GM19372 (cell line): ENCODE results near the gene SH3PXD2A.
"Not testable (repeated sequence)": the region's sequence is repeated elsewhere in the genome, so short reads cannot be mapped to it uniquely, and the experiment has no call there.

Experiments used
- ATAC-seq: cut with Tn5 transposase; IDR thresholded peaks from one replicate; pipeline ENCODE4 v1.9.1; 2021; ENCODE audit warnings: mild to moderate bottlenecking, low read depth, moderate library complexity; ENCODE audit not compliant: unreplicated experiment

The SH3PXD2A gene

DNA sequence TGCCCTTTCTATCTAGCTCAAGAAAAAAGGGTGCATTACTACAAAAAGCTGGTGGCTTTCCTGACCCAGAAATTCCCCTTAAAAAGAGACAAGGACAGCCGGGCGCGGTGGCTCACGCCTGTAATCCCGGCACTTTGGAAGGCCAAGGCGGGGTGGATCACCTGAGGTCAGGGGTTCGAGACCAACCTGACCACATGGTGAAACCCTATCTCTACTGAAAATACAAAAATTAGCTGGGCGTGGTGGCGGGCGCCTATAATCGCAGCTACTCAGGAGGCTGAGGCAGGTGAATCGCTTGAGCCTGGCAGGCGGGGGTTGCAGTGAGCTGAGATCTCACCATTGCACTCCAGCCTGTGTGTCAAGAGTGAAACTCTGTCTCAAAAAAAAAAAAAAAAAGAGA is 82.5 kb downstream of the SH3PXD2A start:
- ATAC-seq = not testable (repeated sequence)

DNA sequence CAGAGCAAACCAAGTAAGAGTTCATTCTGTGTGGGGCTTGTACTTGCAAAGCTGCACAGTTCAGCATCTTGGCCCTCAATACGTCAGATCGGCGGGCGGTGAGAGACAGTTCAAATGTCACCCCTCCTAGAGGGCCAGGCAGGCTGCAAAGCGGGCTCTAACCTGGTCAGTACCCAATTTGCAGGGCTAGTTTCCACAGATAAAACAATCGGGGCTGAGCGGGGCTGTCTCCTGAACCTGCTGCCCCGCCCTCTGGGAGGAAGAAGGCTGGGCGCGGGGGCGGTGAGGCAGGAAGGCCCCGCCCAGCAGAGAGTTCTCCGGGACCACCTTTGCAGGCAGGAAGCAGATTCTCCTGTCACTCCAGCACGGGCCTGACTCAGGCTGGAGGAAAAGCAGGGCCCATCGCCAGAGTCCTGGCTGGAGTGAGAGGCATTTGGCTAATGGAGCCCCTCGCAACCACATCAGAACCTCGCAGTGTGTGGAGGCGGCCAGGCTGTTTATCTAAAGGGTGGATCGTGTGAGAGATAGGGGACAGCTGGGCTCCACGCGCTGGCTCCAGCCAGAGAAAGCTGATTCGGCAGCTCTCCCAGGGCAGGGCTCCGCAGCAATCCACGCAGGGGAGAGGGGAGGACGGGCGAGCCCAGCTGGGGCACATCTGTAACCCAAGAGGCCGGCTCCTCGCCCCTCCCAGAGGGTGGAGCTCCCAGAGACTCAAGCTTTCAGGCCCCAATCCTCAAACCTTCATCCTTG is 83.1 kb downstream of the SH3PXD2A start:
- peak; percentile 54 for ATAC-seq

DNA sequence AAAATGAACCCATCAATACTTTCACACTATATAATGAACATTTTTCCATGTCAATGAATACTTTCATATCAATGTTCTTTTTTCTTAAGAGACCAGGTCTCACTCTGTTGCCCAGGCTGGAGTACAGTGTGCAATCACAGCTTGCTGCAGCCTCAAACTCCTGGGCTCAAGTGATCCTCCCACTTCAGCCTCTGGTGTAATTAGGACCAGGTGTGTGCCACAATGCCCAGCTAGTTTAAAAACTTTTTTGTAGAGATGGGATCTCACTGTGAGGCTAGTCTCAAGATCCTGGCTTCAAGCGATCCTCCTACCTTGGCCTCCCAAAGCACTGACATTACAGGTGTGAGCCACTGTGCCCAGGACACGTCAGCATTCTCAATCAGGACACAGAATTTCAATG is 85.2 kb downstream of the SH3PXD2A start:
- ATAC-seq = no peak

DNA sequence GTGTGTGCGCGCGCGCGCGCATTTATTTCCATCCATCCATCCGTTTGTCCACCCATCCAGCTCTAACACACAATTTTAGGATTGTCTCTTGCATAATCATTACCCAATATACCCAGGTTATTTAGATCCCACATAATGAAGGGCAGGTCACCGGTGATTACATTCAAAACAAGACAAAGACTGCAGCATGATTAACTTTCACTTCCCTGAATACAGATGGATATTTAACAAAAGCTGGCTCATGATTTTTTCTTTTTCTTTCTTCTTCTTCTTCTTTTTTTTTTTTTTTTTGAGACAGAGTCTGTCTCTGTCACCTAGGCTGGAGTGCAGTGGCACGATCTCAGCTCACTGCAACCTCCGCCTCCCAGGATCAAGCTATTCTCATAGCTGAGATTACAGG is 86.2 kb downstream of the SH3PXD2A start:
- no peak for ATAC-seq

DNA sequence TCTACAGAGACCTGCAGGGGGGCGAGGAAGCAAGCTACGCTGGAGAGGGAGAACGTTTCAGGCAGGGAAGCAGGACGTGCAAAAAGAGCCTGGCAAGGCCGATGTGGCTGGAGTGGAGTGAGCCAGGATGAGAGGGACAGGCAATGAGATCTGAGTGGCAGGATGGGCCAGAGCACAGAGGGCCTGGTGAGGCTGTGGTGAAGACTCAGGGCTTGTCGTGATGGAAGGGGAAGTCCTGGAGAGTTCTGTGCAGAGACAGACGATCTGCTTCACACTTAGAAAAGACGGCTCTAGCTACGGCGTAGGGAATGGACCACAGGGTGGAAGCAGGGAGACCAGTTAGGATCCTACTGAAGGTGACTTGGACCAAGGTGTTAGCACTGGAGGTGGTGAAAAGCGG is 87.0 kb downstream of the SH3PXD2A start:
- no peak for ATAC-seq

DNA sequence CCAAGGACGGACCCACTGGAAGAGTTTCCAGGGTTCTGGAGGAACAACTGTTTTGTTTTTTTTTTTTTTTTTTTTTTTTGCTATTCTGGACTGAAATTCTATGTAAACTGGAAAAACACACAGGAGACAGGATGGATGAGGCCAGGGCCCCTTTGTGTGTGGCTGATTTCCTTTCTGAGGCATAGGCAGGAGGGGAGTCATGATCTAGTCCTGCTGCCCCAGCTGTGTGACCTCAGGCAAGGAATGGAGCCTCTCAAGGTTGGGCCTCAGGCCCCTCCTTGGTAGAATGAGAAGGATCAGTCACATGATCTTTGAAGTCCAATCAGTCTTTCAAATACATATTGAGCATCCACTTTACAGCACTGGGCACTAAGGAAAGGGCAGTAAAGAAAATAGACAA is 87.6 kb downstream of the SH3PXD2A start:
- no peak for ATAC-seq

DNA sequence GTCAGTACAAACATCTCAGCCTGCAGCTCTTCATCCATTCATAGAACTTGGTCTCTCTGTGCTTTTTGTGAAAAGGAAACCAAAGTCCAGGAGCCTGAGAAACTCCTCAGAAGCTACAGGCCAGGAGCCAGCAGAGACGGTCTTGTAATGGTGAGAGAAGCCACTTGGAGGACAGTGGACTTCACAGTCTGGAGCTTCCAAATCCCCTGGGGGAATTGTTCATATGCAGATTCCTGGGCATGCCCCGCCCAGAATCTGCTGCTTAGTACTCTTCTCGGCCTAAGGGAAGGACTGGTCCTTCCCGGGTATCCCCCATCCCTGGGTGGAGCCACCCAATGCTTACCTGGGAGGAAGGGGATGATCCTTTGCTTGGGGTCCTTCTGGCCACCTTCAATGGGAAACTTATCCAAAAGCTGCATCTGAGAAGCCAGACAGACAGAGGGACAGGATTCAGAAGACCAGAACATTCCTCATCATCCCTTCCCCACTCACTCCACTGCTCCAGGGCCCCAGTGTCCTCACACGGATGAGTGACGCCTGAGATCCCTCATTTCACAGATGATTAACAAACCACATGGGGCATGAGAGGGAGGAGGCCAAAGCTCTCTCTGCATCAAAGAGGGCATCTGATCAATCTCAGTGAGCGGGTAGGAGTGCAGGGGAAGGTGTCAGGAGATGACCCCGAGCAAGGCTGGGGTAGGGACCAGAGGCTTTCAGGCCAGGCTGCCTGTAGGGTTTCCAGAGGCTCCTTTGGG is 88.4 kb downstream of the SH3PXD2A start:
- no peak for ATAC-seq

DNA sequence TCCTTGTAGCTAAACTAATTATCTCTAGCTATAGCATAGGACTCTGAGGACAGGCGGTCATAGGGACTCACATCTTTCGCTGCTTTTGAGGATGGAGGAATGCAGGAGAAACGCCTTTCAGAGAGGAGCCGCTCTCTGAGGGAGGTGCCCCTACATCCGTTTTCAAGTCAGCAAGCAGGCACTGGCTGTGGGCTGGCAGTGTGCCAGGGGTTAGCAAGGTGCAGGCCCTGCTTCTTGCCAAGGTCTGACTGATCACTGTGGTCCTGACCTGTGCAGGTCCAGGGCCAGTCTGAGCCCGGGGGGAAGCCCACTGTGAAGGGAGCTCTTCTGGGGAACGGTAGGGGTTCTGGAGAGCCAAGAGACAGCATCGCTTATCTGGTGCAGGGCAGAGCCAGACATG is 89.4 kb downstream of the SH3PXD2A start:
- ATAC-seq = no peak

DNA sequence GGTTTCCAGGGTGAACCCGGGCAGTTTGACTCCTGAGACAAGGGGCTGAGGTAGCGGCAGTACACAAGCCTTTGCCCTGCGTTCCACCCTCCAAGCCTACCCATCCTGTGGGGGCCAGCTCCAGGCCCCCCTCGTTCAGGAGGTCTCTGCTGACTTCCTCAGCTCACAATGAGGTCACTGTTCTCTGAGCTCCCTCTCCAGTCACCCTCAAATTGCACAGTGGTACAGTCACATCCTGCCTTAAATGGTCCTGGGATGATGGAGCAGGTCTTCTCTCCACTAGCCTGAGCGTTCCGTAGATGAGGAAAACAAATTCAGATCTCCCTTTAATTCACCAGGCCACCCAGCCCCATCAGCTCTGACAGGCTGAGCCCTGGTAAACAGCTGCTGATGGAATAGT is 90.2 kb downstream of the SH3PXD2A start:
- ATAC-seq = no peak

DNA sequence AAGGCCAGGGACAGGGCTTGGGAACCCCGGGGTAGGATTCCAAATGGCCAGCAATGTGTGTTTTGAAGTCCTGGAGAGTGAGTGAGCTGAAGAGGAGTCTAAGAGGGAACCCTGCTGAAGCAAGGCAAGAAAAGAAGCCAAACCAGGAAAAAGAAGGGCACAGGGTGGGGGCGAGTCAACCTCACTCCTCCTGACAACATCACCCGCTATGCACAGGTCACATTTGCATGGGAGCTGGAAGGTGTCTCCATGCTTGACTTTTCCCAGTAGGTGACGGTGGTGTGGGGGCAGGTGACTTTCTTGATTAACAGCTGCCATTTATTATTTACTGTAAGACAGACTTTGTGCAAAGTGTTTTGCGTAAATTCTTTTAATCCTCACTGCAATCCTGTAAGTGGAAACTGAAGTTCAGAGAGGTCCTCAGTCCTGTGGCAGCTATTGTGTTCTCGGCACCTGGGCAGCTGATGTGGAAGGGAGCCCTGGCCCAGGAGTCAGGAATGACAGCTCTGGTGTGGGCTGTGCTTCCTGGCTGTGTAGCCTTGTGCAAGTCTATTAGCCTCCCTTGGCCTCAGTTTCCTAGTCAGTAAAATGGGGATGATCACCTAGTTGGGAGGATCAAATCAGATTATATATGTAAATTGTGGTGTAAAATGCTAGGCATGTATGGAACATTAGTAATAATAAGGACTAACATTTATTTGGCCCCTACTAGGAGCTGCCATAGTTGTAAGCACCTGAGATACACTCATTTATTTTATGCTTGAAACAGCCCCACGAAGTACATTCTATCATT is 90.9 kb downstream of the SH3PXD2A start:
- no peak for ATAC-seq

DNA sequence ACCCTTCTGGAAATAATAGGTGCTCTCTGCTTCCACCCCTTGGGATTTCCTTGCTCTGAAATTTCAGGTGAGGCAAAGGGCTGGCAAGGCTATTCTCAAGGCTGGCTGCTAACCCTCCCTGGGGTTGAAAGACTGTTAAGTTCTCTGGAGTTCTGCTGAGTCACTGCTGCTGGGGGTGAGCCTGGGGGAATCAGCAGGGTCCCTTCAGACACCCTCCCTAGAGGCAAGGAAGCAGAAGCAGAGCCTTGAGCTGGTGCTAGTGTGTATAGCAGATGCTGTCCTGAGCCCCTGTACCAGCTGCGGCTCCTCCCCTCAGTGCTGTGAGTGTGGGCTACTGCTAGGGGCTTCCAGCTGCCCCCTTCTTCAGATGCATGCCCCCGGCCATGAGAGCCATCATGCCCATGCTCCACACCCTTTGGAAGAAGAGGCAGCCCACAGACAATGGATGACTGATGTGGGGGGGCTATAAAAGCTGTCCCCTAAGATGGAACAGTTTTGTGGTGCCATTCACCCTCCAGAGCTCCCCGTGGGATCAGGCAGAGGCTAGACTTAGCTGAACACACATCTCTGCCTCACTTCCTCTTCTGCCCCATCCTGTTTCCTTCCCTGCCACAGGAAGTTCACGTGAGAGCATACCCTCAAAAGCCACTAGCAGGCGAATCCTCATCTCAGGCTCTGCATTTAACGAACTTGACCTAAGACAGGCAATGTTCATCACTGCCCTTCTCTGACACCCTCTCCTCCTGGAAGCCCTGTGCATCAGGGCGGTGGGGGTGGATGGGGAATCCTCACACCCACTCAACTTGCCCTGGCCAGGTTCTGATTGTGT is 91.8 kb downstream of the SH3PXD2A start:
- ATAC-seq = no peak

DNA sequence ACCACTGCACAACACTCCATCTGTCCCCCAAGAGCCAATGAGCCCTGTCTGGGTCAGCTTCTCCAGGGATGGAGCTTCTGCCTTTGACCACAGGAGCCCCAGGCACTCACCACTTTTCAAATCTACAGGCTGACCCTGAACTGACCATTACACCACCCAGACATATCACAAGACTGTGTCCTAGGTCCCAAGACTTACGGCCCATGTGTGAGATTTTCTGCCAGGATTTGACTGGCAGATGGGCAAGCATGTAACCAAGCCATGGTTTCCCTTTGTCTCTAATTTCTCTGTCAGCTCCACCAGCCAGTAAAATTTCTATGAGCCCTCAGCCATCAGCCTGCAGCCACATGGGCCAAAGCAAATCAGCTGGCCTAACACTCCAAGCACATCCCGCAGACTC is 92.5 kb downstream of the SH3PXD2A start:
- ATAC-seq = no peak

DNA sequence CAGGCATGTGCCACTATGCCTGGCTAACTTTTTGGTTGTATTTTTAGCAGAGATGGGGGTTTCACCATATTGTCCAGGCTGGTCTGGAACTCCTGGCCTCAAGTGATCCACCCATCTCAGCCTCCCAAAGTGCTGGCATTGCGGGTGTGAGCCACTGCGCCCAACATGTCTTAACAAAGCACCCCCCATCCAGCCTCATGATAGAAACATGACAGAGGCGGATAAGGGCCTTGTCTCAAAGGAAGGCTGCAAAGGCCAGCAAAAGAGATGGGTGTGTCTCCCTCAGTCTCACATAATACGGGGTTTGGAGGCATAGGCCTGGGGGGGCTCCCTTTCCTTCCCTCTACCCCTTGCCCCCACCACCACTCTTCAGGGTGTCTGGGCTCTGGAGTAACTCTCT is 93.2 kb downstream of the SH3PXD2A start:
- ATAC-seq = no peak

DNA sequence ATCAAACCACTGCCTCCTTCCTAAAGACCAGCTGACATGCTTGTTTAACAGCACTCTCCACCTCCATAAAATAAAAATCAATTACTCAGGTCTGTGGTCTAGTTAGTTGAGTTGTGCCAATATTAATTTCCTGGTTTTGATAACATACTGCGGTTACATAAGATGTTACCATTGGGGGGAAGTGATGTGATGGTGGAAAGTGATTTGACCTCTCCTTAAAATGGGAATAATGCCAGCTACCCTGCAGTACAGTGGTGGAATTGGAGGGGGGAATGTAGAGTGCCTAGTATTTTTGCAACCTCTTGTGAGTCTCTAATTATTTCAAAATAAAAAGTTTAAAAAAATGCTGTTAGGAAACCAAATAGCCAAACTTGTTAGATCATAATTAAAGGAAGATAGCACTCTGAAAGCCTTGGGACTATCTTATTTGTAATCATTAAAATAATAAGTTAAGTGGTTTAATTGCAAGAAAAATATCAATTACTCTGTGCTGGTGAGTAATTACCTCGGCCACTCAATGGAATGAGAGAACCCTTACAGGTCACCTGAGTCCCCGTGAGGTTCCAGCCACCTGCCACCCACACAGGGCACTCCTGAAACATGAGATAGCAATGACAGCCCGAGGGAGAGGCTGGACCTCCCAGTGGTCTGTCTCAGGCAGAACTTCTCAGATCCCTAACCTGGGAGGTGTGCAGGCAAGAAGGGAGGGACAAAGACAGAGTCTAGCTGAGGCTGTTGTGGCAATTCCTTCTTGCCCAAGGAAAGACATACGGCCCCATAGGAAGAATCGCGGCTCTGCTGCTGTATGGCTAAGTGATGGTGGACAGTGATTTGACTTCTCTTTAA is 94.1 kb downstream of the SH3PXD2A start:
- ATAC-seq = no peak

DNA sequence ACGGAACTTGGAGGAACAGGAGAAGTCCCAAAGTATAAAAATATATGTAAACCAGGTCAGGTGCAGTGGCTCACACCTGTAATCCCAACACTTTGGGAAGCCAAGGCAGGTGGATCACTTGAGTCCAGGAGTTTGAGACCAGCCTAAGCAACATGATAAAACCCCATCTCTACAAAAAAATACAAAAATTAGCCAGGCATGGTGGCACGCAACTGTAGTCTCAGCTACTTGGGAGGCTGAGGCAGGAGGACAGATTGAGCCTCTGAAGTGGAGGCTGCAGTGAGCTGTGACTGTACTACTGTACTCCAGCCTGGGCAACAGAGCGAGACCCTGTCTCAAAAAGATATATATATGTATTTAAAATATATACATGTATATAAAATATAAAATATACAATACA is 95.1 kb downstream of the SH3PXD2A start:
- not testable (repeated sequence) for ATAC-seq

DNA sequence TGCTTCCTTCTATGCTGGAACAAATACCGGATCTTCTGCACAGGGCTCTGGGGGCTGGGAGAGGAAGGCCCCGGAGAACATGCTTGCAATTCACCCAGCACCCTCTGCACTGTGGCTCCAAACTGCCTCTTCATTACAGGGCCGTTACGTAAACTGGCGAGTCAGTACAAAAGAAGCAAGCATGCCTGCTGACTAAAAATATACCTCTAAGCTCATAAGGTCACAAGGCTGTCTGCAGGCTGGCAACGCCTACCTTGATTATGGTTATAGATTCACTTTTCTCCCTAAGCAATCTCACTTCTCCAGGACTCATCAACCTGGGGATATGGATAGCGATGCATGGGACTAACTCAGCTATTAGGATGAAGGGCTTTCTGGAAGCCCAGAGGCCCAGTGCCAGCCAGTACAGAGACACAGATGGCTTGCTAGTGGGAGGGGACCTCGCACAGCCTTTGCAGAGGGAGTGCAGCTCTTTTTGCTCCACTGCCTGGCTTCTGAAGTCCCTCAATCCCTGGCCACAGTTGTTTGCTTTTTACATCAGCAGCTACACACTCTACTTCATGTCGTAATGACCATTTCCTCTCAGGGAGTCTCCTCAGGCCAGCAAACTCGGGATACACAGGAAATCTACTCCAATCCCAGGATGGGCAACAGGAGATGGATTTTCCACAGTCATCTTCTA is 96.1 kb downstream of the SH3PXD2A start:
- no peak for ATAC-seq

DNA sequence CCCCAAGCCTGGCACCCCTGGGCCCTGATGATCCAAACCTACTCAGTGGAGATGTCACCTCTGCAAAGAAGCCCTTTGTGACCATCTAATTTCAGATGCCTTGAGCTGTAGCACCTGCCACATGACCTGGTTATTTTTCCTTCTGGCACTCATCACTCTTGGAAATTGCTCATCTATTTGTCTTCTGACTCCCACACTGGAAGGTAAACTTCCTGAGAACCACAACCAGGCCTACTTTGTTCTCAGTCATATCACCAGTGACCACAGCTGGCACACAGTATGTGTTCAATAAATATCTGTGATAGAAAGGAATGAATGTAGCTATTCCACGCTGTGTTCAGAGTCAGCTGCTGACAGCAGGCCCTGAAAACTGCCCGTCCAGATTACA is 97.1 kb downstream of the SH3PXD2A start:
- ATAC-seq = no peak

DNA sequence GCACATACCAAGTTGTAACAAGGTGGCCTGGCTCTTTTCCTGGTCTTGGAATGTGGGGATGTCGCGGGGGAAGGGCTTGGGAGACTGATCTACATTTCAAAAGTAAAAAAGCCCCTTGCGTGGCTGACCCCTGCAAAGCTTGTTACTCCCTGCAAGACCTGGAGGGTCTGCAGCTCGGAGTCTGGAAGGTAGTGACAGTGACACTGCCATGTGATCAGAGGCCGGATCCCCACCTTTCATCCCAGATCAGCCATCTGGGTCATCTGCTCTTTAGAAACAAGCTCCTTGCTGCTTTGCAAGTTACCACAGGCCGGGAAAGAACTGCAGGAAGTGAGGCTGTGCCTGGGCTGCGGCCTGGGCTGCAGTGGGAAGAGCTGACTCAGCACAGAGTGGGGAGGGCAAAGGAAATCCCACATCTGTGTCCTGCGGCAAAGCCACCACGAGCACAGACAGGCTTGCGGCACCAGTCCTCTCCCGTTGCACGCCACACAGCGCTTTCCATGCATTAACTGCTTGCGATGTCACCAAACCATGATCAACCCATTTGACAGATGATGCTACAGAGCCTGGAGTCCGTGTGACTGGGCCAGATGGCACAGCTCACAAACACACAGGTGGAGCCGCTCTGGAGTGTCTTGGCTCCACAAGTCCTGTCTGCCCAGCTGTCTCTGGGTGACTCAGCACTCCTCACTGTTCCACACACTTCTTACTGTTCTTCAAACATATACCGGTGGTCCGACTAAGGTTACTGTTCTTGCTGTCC is 97.7 kb downstream of the SH3PXD2A start:
- no peak for ATAC-seq
